Omental fat pad (tissue), 4 donors: ENCODE results near the gene SMAD6. TPM values are rescaled to one million over a fixed set of nuclear protein-coding genes. Genes with fewer than 3 reads are reported as not detected.

Source experiments
- ATAC-seq: fragments of 150-250 bp; one replicate; pipeline ENCODE4 v1.9.1; 2016; ENCODE audit warnings: mild to moderate bottlenecking, moderate library complexity; ENCODE audit not compliant: low FRiP score
- DNase-seq: peaks from one replicate; pipeline ENCODE4 v3.0.0-alpha.2; 2019; ENCODE audit warnings: low spot score
- total RNA-seq, 4 donors: library from RNA; depleted of rRNA; stranded (reverse); fragments of >200 nt; gene quantifications; one replicate each; pipeline ENCODE4 v1.1.0, GENCODE V29; 2016
- TF ChIP-seq, protein P1 (sequence below), 3 donors: fragments of 450-650 bp; IDR thresholded peaks; one replicate each; pipeline ENCODE4 v1.5.1; 2016 to 2017; ENCODE audit warnings: antibody characterized with exemption in 3 of 3, mild to moderate bottlenecking in 3 of 3, moderate library complexity in 2 of 3

SMAD6 gene
- total RNA-seq, 4 donors from 2014 or later = 15.6 to 44.9 (median 23.8) TPM

DNA sequence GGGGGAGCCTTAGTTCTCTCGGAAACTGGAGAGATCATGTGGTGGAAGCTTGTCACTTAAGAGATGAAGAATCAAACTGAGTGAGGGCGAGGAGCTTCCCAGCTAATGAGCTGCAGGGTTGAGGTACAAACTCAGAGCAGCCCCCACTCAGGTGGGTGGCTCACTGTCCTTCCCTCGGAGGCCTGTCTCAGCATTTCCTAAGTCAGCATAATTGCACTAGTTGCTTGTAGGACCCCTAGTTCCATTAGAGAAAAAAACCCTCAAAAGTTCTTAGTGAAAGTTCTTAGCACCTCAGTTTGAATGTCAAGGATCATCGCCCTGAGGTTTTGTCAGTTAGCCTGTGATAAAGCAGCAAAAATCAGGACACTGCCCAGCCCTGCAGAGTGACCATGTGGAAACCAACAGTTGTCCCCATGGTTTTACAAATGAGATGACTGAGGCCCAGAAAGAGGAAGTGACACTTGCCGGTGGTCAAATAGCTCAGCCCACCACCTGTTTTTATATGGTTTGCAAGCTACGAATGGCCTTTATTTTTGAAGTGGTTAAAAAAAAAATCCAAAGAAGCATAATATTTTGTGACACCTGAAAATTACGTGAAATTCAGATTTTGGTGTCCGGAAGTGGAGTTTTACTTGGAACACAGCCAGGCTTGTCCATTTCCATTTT is 11.9 kb downstream of the SMAD6 start:
- TF ChIP-seq, protein P1, sequence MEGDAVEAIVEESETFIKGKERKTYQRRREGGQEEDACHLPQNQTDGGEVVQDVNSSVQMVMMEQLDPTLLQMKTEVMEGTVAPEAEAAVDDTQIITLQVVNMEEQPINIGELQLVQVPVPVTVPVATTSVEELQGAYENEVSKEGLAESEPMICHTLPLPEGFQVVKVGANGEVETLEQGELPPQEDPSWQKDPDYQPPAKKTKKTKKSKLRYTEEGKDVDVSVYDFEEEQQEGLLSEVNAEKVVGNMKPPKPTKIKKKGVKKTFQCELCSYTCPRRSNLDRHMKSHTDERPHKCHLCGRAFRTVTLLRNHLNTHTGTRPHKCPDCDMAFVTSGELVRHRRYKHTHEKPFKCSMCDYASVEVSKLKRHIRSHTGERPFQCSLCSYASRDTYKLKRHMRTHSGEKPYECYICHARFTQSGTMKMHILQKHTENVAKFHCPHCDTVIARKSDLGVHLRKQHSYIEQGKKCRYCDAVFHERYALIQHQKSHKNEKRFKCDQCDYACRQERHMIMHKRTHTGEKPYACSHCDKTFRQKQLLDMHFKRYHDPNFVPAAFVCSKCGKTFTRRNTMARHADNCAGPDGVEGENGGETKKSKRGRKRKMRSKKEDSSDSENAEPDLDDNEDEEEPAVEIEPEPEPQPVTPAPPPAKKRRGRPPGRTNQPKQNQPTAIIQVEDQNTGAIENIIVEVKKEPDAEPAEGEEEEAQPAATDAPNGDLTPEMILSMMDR (IDR thresholded peaks at IDR 0.05) = no peak

DNA sequence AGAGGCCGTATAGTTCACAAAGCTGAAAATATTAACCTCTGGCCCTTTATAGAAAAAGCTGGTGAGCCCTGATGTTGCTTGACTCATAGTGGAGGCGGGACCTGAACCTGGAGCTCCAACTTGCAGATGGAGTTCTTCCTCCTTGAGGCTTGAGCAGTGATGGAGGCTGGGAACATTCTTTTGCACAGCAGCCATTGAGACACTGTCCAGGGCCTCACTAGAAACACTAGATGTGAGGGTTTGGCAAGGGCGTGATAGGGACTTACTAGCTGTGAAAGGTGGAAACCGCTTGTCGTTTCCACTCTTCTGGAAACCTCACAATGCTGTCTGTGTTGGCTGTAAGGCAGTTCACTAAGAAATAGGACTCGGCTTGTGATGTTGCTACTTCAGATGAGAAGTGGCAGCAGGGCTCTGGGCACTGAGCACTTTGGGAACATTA is 12.5 kb downstream of the SMAD6 start:
- ATAC-seq (no peak), DNase-seq (no peak)
- TF ChIP-seq, protein P1 (IDR thresholded peaks at IDR 0.05) = no peak

More for the DNA sequence above, 11.9 kb downstream of the SMAD6 start:
- no peak for DNase-seq
- ATAC-seq = no peak

DNA sequence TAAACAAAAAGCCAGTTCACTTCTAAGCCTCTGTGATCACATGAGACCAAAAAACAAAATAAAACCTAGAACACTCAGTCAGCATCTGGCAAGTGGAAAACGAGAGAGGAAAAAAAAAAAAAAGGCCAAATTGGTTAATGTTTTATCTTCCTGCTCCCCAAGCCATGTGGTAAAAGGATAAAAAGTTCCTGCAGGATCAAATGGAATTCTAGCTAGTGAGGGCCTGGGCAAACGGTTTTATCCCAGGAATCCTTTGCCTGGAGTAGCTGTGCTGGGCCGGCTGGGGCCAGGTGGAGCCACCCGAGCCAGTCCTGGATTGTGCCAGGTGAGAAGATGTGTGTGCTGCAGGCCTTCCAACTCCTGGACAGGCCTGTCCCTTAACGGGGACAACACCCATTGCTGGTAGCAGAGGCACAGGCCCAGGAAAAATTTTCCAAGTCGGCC is 13.2 kb downstream of the SMAD6 start:
- TF ChIP-seq, protein P1 (IDR thresholded peaks at IDR 0.05) = no peak
- no peak for DNase-seq
- no peak for ATAC-seq

GRCh38 chr15:66715720-66716655 is 14.0 kb downstream of the SMAD6 start:
- TF ChIP-seq, protein P1 (IDR thresholded peaks at IDR 0.05) = no peak
- DNase-seq (no peak), ATAC-seq (no peak)

DNA sequence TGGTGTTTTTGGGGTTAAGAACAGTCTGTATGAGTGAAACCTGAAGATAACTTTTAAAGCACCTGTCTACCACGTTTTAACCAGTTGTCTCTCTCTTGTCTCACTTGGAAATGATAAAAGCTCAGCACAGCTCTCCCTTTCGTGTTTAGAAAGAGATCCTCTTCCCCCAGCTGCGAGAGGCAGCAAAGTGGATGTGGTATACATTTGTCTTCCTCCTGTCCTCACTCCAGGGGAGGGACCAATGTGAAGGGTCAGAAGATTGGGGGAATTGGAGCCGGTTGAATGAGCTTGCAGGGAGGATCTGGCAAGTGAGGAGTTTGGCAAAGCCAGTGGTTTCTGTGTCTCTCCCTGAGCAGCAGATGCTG is 14.6 kb downstream of the SMAD6 start:
- TF ChIP-seq, protein P1 (IDR thresholded peaks at IDR 0.05) = no peak
- DNase-seq (no peak), ATAC-seq (no peak)

DNA sequence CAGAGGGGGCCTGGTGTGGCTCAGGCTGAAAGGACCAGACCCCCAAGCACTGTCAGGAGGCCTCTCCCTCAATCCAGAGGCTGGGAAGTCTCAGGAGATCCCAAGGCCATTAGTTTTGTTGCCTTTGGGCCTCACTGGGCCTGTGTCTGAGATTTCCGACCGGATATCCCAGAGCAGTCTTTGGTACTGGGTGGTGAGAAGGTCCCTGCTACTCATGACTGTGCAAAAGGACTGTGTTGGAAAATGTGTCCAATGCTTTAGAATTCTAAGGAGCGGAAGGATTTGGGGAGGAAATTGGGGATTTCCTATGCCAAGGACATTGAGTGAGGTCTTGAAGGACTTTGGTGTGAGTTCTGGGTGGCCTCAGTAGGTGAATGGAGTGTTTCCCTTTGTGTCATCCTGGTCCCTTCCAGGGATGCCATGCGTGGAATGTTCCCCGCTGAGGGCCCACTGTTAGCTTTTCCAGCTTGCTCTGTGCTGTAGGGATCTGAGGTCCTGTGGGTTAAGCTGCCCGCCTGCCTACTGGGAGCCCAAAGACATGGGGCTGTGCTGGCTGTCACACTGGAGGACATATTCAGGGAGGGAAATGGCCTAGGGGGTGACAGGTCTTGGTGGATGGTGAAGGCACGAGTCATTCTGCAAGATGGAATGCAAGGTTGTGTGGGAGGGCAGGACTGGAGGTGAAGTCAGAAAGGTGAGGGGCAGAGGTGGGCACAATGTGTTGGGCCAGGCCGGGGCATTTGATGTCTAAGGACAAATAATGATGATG is 16.4 kb downstream of the SMAD6 start:
- DNase-seq (no peak), ATAC-seq (no peak)
- TF ChIP-seq, protein P1 (IDR thresholded peaks at IDR 0.05) = no peak
